SK-N-SH (cell line): Measurements from ENCODE around the gene GPR39. TPM values are rescaled to one million over a fixed set of nuclear protein-coding genes. Genes with fewer than 3 reads are reported as not detected.

Experiments used
- CTCF ChIA-PET: fragments of 300-600, 350-600 bp; formaldehyde crosslinking; extraction: SDS; loops from one replicate; lab custom pipeline; 2021; lab: Yijun Ruan, JAX
- POLR2A ChIA-PET: fragments of 350-600 bp; sonication (Branson Sonifier 250); formaldehyde crosslinking; extraction: SDS; loops from one replicate; lab custom pipeline; 2020; ENCODE audit warnings: antibody characterized with exemption, inconsistent platforms; lab: Yijun Ruan, JAX
- DNase-seq: peaks from one replicate; pipeline ENCODE4 v3.0.0; 2012
- H2AFZ ChIP-seq: fragments of 200-600 bp; sonication (generic); 2 replicates; pipeline ENCODE4 v1.8.1; 2016; ENCODE audit warnings: antibody characterized with exemption, mild to moderate bottlenecking, low read depth
- H3F3A ChIP-seq: fragments of 200-600 bp; sonication (generic); replicated peaks from 2 replicates; pipeline ENCODE3; 2016; ENCODE audit warnings: antibody characterized with exemption, mild to moderate bottlenecking; ENCODE audit not compliant: insufficient read depth
- H3K27ac ChIP-seq, 2 experiments: fragments of 200-500 bp in 1 of 2; fragments of 200-600 bp in 1 of 2; sonication (Bioruptor generic) in 1 of 2; sonication (generic), shearing (Covaris generic) in 1 of 2; 2 replicates each; pipeline versions ENCODE4 v1.5.1 to v1.6.1; 2014 to 2016; ENCODE audit warnings: low read depth in 2 of 2, inconsistent platforms in 1 of 2, low read length in 1 of 2, mild to moderate bottlenecking in 1 of 2, mixed read lengths in 1 of 2
- H3K27me3 ChIP-seq: fragments of 200-600 bp; sonication (generic), shearing (Covaris generic); 2 replicates; pipeline ENCODE4 v1.6.1; 2016; ENCODE audit warnings: mixed run types; ENCODE audit not compliant: insufficient read depth
- H3K36me3 ChIP-seq, 2 experiments: fragments of 200-500 bp in 1 of 2; fragments of 200-600 bp in 1 of 2; sonication (Bioruptor generic) in 1 of 2; sonication (generic) in 1 of 2; replicated peaks in 1 of 2; 2 replicates each; pipeline versions ENCODE3 to v1.5.1; 2014 to 2016; ENCODE audit warnings: low read length in 1 of 2, mild to moderate bottlenecking in 1 of 2; ENCODE audit not compliant: insufficient read depth in 2 of 2, control insufficient read depth in 1 of 2
- H3K4me1 ChIP-seq, 2 experiments: fragments of 200-500 bp in 1 of 2; fragments of 200-600 bp in 1 of 2; sonication (Bioruptor generic) in 1 of 2; sonication (generic), shearing (Covaris generic) in 1 of 2; 2 replicates each; pipeline versions ENCODE4 v1.5.1 to v1.6.1; 2014 to 2016; ENCODE audit warnings: low read depth in 1 of 2, low read length in 1 of 2, mixed run types in 1 of 2; ENCODE audit not compliant: insufficient read depth in 2 of 2, control insufficient read depth in 1 of 2
- H3K4me2 ChIP-seq: fragments of 200-600 bp; sonication (generic), shearing (Covaris generic); 2 replicates; pipeline ENCODE4 v1.6.1; 2017; ENCODE audit warnings: mixed run types
- H3K4me3 ChIP-seq, 2 experiments: fragments of 200-500 bp in 1 of 2; fragments of 200-600 bp in 1 of 2; sonication (Bioruptor generic) in 1 of 2; sonication (generic), shearing (Covaris generic) in 1 of 2; 2 replicates each; pipeline versions ENCODE4 v1.5.1 to v1.8.1; 2014 to 2016; ENCODE audit warnings: low read depth in 2 of 2, inconsistent platforms in 1 of 2, low read length in 1 of 2, mild to moderate bottlenecking in 1 of 2, mixed read lengths in 1 of 2, moderate library complexity in 1 of 2
- H3K79me2 ChIP-seq: fragments of 200-600 bp; sonication (generic); 2 replicates; pipeline ENCODE4 v1.8.1; 2017; ENCODE audit warnings: mild to moderate bottlenecking; ENCODE audit not compliant: insufficient read depth
- H3K9ac ChIP-seq: fragments of 200-600 bp; sonication (generic); 2 replicates; pipeline ENCODE4 v1.6.1; 2017; ENCODE audit warnings: mixed run types
- H3K9me2 ChIP-seq: fragments of 200-600 bp; sonication (generic); 2 replicates; pipeline ENCODE4 v1.6.1; 2017; ENCODE audit warnings: mixed run types
- H3K9me3 ChIP-seq: fragments of 200-600 bp; sonication (generic); 2 replicates; pipeline ENCODE4 v1.6.1; 2017; ENCODE audit warnings: mixed run types, mild to moderate bottlenecking, moderate library complexity
- H4K20me1 ChIP-seq: fragments of 200-600 bp; sonication (generic); 2 replicates; pipeline ENCODE4 v1.6.1; 2017; ENCODE audit warnings: mild to moderate bottlenecking, mixed run types; ENCODE audit not compliant: insufficient read depth
- CTCF ChIP-seq: fragments of 200-600 bp; sonication (generic); IDR thresholded peaks from 2 replicates; pipeline ENCODE4 v1.6.1; 2017; ENCODE audit warnings: antibody characterized with exemption, mild to moderate bottlenecking, moderate library complexity
- EP300 ChIP-seq, 2 experiments: IDR thresholded peaks; 2 replicates each; pipeline versions ENCODE4 v1.4.0 to v1.6.1; 2012; ENCODE audit warnings: borderline replicate concordance in 1 of 2, low read depth in 1 of 2, low read length in 1 of 2
- EZH2phosphoT487 ChIP-seq: fragments of 200-600 bp; sonication (generic); IDR thresholded peaks from 2 replicates; pipeline ENCODE4 v1.6.1; 2017; ENCODE audit warnings: low read depth, mixed run types, mild to moderate bottlenecking, antibody characterized with exemption, moderate library complexity, borderline replicate concordance
- FOXJ3 ChIP-seq: sonication (generic); formaldehyde crosslinking; IDR thresholded peaks from 2 replicates; pipeline ENCODE4 v1.5.1; 2020; ENCODE audit warnings: mild to moderate bottlenecking, missing genetic modification reagents
- FOXM1 ChIP-seq: IDR thresholded peaks from 2 replicates; pipeline ENCODE4 v1.4.0; 2012; ENCODE audit warnings: low read depth, mild to moderate bottlenecking
- IRF3 ChIP-seq: fragments of 150-350 bp; IDR thresholded peaks from 2 replicates; pipeline ENCODE4 v1.6.1; 2016; ENCODE audit warnings: mild to moderate bottlenecking, low read depth, low read length
- NRF1 ChIP-seq: IDR thresholded peaks from 2 replicates; pipeline ENCODE4 v1.6.1; 2012; ENCODE audit warnings: low read depth, mild to moderate bottlenecking, low read length
- RFX5 ChIP-seq: IDR thresholded peaks from 2 replicates; pipeline ENCODE4 v1.6.1; 2012; ENCODE audit warnings: mild to moderate bottlenecking, improper control_type of control experiment, low read length
- RXRA ChIP-seq: IDR thresholded peaks from 2 replicates; pipeline ENCODE4 v1.4.0; 2012; ENCODE audit warnings: low read depth, mild to moderate bottlenecking, borderline replicate concordance
- SIN3A ChIP-seq: IDR thresholded peaks from 2 replicates; pipeline ENCODE4 v1.6.1; 2012; ENCODE audit warnings: low read depth, mild to moderate bottlenecking, low read length, moderate library complexity, borderline replicate concordance
- TCF12 ChIP-seq: IDR thresholded peaks from 2 replicates; pipeline ENCODE4 v1.4.0; 2012
- TEAD4 ChIP-seq: IDR thresholded peaks from 2 replicates; pipeline ENCODE4 v1.4.0; 2012; ENCODE audit warnings: mild to moderate bottlenecking, borderline replicate concordance; ENCODE audit not compliant: insufficient read depth
- USF1 ChIP-seq: IDR thresholded peaks from 2 replicates; pipeline ENCODE4 v1.4.0; 2012; ENCODE audit warnings: low read depth, borderline replicate concordance
- WGBS: methylation state at CpG from one replicate; pipeline ENCODE4 v1.1.6; 2017; ENCODE audit warnings: low lambda C conversion rate; 5-methylcytosine and 5-hydroxymethylcytosine counted together
- polyA plus RNA-seq, 3 experiments: library from polyadenylated mRNA; depleted of rRNA; stranded (reverse); fragments of >200 nt; gene quantifications; 2 replicates each; pipeline ENCODE4 v1.2.3, GENCODE V29; 2012

Gene GPR39
- polyA plus RNA-seq, 1 of the 3 experiments (the other 2 are of a cell fraction), result 2.3 TPM

GRCh38 chr2:132681766-132682165 lies 265.2 kb downstream of the GPR39 start:
- peaks cover 11% of the 10 kb centered on the region for H3F3A ChIP-seq
- TF ChIP-seq EZH2phosphoT487, result no peak
- TF ChIP-seq RXRA, result no peak
- no peak for TF ChIP-seq IRF3
- no peak for TF ChIP-seq FOXM1
- TF ChIP-seq FOXJ3 (CRISPR knock-in tag), result no peak
- no peak for TF ChIP-seq USF1
- TF ChIP-seq, all 33 proteins: peak for 0
- Histone ChIP-seq H3K4me1 (peaks cover 0 to 13% of the 10 kb centered on the region in 2 experiments; a peak in 1 of 4 replicates), H3K9ac (no peak overlapping the region), H2AFZ (no peak overlapping the region), H3K79me2 (no peaks in the 10 kb centered on the region), H3K27me3 (no peaks in the 10 kb centered on the region), H3K27ac (no peak overlapping the region), H3K4me2 (no peak overlapping the region), H3K36me3 (no peaks in the 10 kb centered on the region), H3K4me3 (no peak overlapping the region), H3K9me2 (no peaks in the 10 kb centered on the region), H4K20me1 (no peaks in the 10 kb centered on the region), H3K9me3 (no peaks in the 10 kb centered on the region)
- 67% methylated on average over 1 of the region's 1 CpG for WGBS
- CTCF ChIA-PET, result interaction anchor here (1.0 to 1.4 kb wide), 2 partner anchors 13 to 15 kb away, joined by 3 read pairs; no protein-coding TSS in a partner anchor
- POLR2A ChIA-PET, result no interaction called here
- DNase-seq, result no peak

- WGBS, result 50% methylated on average over 1 of the region's 1 CpG
- Histone ChIP-seq H3F3A (no peaks in the 10 kb centered on the region), H3K9me3 (no peaks in the 10 kb centered on the region), H3K9me2 (no peaks in the 10 kb centered on the region), H3K9ac (no peak overlapping the region), H4K20me1 (no peaks in the 10 kb centered on the region), H3K4me2 (no peak overlapping the region), H3K4me3 (no peak overlapping the region), H3K4me1 (no peaks in the 10 kb centered on the region), H2AFZ (no peak overlapping the region), H3K27ac (no peak overlapping the region), H3K27me3 (no peaks in the 10 kb centered on the region), H3K36me3 (no peaks in the 10 kb centered on the region), H3K79me2 (no peaks in the 10 kb centered on the region)
- DNase-seq, result no peak
- ChIA-PET POLR2A (no interaction called here), CTCF (interaction anchor here (0.8 kb wide), 1 partner anchor 22 kb away, joined by 3 read pairs; no protein-coding TSS in a partner anchor)
- TF ChIP-seq RFX5 (no peak), TEAD4 (no peak), EP300 (IDR thresholded peaks at IDR 0.05; ENCODE audit: borderline replicate concordance in 1 of 2, low read depth in 1 of 2, low read length in 1 of 2) (no peak), FOXJ3 (CRISPR knock-in tag) (no peak), FOXM1 (no peak), IRF3 (no peak), NRF1 (no peak), RXRA (no peak), TCF12 (no peak), CTCF (no peak), SIN3A (no peak)
These were observed 274.2 kb downstream of the GPR39 start for GRCh38 chr2:132690664-132691303.
